ENCODE measurements around the gene APBA2.
"Not testable (repeated sequence)": the region's sequence is repeated elsewhere in the genome, so short reads cannot be mapped to it uniquely, and the experiment has no call there.

Gene APBA2

GRCh38 chr15:29035336-29036285, 149.8 kb downstream of the APBA2 start:
- no peak for DNase-seq (ENCODE audit: low read depth in 2 of 2)

GRCh38 chr15:29037997-29038705, 152.4 kb downstream of the APBA2 start:
- no peak for DNase-seq (ENCODE audit: low read depth in 2 of 2)

GRCh38 chr15:29039466-29040369, 153.9 kb downstream of the APBA2 start:
- no peak for DNase-seq (ENCODE audit: low read depth in 2 of 2)

- no peak for DNase-seq (ENCODE audit: low read depth in 2 of 2)
Observed at GRCh38 chr15:29040370-29040751, 154.6 kb downstream of the APBA2 start.

- no peak for DNase-seq (ENCODE audit: low read depth in 2 of 2)
Observed at GRCh38 chr15:29043736-29044502, 158.1 kb downstream of the APBA2 start.

- no peak for DNase-seq (ENCODE audit: low read depth in 2 of 2)
Observed at GRCh38 chr15:29044503-29044901, 158.7 kb downstream of the APBA2 start.

GRCh38 chr15:29045161-29045560, 159.4 kb downstream of the APBA2 start:
- not testable (repeated sequence) for DNase-seq (ENCODE audit: low read depth in 2 of 2)

GRCh38 chr15:29045717-29046116, 159.9 kb downstream of the APBA2 start:
- no peak for DNase-seq (ENCODE audit: low read depth in 2 of 2)

- DNase-seq (ENCODE audit: low read depth in 2 of 2), result no peak
Observed at GRCh38 chr15:29046281-29046810, 160.6 kb downstream of the APBA2 start.

GRCh38 chr15:29046977-29047376, 161.2 kb downstream of the APBA2 start:
- DNase-seq (ENCODE audit: low read depth in 2 of 2), result no peak

GRCh38 chr15:29048011-29048410, 162.2 kb downstream of the APBA2 start:
- no peak for DNase-seq (ENCODE audit: low read depth in 2 of 2)

GRCh38 chr15:29050870-29051269, 165.1 kb downstream of the APBA2 start:
- peak in 1 of 2 donors; percentile 9 for DNase-seq (ENCODE audit: low read depth in 2 of 2)

GRCh38 chr15:29051422-29051821, 165.6 kb downstream of the APBA2 start:
- DNase-seq (ENCODE audit: low read depth in 2 of 2), result no peak

GRCh38 chr15:29053006-29053405, 167.2 kb downstream of the APBA2 start:
- no peak for DNase-seq (ENCODE audit: low read depth in 2 of 2)

- DNase-seq (ENCODE audit: low read depth in 2 of 2), result no peak
Observed at GRCh38 chr15:29053661-29054131, 167.9 kb downstream of the APBA2 start.

GRCh38 chr15:29054171-29055045, 168.6 kb downstream of the APBA2 start:
- no peak for DNase-seq (ENCODE audit: low read depth in 2 of 2)

- DNase-seq (ENCODE audit: low read depth in 2 of 2), result no peak
Observed at GRCh38 chr15:29055876-29056275, 170.1 kb downstream of the APBA2 start.

GRCh38 chr15:29056839-29057450, 171.2 kb downstream of the APBA2 start:
- DNase-seq (ENCODE audit: low read depth in 2 of 2), result no peak

GRCh38 chr15:29057856-29058255, 172.1 kb downstream of the APBA2 start:
- no peak for DNase-seq (ENCODE audit: low read depth in 2 of 2)

All from stimulated activated CD8-positive, alpha-beta memory T cell treated with anti-CD3 and anti-CD28 coated beads, Interleukin-2, amount 100 ng/mL, for 48 hours (primary cell).